ENCODE data around the gene RC3H2.
"Not testable (repeated sequence)": the region's sequence is repeated elsewhere in the genome, so short reads cannot be mapped to it uniquely, and the experiment has no call there.

The RC3H2 gene

DNA sequence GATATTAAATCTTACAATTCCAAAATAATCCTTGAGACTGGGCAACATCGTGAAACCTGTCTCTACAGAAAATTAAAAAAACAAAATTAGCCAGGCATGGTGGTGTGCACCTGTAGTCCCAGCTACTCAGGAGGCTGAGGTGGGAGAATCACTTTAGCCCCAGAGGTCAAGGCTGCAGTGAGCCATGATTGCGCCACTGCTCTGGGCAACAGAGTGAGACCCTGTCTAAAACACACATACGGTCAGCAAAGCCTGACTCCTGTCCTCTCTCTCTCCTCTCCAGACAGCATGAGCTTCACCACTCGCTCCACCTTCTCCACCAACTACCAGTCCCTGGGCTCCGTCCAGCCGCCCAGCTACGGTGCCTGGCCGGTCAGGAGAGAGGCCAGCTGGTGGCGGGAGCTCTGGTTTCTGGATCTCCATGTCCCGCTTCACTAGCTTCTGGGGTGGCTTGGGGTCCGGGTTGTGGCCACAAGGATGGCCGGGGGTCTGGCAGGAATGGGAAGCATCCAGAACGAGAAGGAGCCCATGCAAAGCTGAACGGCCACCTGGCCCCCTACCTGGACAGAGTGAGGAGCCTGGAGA lies 67.8 kb downstream of the RC3H2 start:
- DNase-seq: no peak

DNA sequence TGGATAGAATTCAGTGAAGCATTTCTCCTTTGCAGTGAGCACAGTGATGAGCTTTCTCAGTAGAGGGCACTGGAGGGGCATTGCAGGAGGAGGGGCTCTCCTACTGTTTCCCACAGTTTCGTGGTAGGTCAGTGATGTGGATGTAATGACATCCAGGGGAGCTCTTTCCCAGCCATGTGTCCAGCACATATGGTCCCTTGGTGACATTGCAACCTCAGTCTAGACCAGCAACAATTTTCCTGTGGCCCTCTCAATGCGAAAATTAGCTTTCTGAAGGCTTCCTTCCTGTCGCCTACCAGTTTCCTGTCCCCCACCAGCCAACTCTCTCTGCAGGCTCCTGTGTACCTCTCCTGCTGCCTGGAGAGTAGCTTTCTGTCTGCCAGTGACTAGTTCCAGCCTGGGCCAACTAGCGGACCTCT lies 69.8 kb downstream of the RC3H2 start:
- DNase-seq: peak; percentile 14

DNA sequence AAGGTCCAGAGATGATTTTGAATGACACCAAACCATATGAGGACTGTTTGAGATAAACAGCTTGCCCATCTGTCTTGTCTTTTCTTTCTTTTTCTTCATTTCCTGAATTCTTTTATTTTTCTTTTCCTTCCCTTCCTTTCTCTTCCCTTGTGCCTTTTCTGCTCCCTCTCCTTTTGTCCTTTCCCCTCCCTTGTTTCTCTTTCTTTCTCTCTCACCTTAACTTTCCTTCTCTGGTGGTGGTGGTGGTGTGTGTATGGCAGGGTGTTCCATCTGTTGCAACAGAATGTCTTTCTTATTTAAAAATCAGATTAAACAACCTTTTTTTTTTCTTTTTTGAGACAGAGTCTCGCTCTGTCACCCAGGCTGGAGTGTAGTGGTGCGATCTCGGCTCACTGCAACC lies 73.0 kb downstream of the RC3H2 start:
- no peak for DNase-seq

DNA sequence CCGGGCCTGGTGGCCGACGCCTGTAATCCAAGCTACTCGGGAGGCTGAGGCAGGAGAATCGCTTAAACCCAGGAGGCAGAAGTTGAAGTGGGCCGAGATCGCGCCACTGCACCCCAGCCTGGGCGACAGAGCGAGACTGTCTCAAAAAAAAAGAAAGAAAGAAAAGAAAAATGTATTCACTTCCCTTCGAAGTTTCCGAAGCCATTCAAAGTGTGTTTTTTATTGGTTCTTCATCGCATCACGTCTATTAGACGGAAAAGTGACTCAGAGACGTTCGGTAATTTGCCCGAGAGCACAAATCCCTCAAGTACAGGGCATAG lies 76.2 kb downstream of the RC3H2 start:
- DNase-seq: not testable (repeated sequence)

DNA sequence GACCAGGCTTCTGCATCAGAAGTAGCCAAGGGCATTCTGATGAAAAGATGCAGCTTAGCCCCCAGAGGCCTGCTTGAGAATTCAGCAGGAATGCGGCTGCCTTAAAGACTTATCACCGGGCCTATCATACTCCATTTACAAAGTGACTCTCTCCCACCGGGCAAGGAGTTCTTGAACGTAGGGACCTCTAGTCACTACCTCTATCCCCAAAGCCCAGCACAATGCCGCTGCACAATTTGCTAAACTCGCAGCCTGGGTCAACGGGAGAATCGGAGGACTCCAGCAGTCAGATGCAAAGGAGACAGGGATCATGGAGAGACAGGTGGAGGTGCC lies 77.4 kb downstream of the RC3H2 start:
- DNase-seq: peak; percentile 60

DNA sequence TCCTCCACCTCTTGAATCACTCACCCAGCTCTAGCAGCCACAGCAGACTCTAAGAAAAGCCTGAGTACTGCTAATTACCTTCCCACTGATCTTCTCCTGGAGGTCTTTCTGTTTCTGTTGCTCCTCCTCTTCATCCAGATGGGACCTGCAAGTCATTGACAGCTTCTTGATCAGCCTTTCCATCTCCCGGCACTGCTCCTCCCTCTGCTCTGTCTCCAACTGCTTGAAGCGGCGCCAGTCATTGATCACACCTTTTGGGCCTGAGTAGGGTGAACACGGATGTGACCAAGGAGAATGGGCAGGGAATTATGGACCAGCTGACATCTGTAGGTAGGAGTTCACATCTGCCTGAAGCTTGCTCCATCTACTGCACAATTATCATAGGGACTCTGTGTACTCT lies 82.2 kb downstream of the RC3H2 start:
- no peak for DNase-seq

DNA sequence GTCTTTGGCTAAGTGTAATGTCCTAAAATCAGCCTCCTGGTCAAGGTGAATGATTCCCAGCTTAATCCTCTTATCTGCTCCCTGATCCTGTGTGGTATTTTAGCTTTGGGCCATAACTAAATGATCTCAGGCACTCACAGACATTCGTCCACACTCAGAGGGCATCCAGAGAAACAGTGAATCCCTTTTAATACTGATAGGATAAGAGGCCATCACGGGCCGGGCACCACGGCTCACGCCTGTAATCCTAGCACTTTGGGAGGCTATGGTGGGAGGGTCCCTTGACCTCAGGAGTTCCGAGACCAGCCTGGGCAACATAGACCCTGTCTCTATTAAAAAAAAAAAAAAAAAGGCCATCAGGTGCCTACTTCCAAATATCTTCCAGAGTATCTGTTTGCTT lies 83.1 kb downstream of the RC3H2 start:
- DNase-seq: no peak

DNA sequence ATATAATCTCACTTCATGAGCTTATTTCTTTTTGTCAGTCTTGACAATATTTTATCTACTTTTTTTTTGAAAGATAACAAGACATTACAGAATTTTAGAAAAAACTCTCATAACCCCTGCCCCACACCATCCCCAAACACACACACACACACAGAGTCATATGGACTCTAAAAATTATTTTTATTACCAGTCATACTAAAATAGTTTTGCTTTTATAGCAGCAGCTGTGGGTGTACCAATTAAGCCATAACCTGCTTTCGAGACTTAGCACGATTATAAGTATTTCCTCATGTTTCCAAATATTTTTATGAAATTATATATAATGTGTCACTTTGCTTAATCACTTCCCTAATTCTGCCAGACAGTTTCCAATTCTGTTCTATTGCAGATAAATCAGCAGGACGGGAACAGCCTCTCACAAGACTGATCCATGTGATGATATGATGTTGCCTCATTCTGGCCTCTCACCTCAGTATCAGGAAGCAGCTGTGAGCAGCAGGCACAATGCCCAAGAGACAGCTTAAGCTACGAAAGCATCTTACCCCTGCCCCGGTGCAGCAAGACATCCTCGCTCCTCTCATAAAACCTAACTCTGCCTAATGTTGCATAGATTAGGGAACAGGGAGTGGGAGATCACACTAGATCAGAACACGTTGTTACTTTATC lies 83.7 kb downstream of the RC3H2 start:
- peak; percentile 92 for DNase-seq

DNA sequence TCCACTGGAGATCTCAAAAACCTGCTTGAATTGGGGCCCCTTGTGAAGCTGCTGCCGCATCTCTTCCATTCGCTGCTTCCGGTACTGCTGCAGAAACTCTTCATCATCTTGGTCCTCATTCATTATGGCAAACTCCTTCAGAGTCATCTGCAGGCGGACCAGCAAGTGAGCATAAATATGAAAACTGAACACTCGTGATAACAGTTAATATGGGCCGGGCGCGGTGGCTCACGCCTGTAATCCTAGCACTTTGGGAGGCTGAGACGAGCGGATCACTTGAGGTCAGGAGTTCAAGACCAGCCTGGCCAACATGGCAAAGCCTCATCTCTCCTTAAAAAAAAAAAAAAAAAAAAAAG lies 84.7 kb downstream of the RC3H2 start:
- DNase-seq: no peak

DNA sequence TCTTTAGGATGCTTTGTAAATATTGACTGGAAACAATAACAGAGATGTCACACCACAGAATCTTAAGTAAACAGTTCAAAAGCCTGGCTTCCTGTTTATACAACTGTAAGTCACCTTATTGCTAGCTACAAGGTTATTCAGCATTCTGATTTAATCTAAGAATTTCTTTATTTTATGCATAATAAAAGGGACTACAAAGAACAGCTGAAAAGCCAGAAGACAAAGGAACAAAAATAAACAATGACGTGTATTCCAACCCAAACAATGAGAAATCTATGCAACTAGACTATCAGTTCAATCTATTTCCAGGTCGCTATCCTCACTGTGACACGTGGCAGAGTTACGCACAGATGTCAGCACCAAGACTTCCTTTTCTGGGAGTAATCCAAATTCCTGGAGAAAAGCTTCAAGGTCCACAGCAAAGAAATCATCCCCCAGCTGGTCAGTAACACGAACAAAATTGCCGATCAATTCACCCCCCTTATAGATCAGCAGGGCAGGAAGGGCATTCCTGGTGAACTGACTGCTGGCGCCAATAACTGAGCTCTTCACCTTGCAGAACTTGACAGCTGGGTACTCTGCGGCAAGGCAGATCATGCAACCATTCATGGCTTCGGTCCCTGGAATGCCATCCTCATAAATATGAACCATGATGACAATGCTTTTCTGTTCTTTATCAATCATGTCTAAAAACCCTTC lies 85.2 kb downstream of the RC3H2 start:
- no peak for DNase-seq

DNA sequence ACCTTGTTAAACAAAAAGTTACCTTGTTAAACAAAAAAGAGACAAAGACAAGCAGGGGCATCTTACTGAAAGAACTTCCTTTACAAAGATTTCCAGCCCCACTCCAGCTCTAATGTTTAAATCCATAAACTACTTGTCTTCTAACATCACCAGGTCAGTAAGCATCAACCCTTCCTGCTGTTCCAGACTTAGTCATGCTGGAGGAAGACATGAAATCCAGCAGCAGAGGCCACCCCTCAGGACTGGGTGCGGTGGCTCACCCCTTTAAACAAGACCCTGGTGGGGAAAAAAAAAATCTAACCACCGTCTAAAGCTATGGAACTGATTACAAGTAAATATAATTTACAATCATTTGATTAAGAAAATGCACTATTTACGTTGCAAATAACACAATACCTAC lies 85.8 kb downstream of the RC3H2 start:
- no peak for DNase-seq

DNA sequence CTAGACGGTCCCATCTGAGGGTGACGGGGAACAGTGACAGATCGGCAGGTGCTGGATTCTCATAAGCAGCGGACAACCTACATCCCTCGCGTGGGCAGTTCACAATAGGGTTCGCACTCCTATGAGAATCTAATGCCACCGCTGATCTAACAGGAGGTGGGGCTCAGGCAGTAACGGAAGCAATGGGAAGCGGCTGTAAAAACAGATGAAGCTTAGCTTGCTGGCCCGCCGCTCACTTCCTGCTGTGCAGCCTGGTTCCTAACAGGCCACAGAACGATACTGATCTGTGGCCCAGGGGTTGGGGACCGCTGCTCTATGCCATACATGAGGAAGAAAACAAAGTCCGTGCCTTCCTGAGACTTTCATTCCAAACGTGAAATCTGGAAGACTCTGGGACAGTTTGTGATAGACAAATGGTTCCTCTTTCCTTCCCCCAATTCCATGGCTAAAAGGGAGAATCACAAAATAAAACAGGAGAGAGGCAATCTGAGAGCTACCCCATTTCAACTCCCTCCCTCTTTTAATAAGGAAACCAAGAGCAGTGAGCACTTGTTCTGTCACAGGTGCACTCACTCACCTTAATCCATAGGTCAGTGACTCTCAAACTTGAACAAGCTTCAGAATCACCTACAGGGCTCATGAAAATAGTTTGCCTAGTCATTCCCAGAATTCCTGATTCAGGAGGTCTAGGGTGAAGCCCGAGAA lies 88.8 kb downstream of the RC3H2 start:
- DNase-seq: no peak

DNA sequence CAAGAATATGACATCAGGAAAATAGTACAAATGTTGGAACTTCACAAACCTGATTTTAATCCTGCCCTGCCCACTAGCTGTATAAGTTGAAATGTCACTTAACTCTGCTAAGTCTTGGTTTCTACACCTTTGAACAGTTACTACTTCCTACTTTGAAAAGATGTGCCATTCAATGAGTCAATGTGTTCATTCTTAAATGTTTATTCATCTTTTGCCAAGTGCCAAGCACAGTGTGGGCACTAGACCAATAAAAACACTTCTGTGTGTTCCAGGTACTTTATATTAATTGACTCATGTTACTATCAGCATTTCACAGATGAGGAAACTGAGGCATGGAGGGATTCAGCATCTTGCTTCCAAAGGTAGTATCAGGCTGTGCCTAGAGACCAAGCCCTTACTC lies 89.6 kb downstream of the RC3H2 start:
- no peak for DNase-seq

DNA sequence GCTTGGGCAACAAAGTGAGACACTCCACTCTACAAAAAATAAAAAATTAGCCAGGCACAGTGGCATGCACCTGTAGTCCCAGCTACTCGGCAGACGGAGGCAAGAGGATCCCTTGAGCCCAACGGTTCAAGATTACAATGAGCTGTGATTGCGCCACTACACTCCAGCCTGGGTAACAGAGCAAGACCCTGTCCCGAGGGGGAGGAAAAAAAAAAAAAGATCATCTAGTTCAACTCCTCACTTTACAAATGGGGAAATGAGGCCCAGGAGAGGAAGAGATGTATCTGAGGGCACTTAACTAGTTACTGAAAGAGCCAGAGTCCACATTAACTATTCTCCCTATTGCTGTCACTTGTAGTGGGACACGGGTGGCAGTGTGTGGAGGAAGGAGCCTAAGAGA lies 90.6 kb downstream of the RC3H2 start:
- no peak for DNase-seq

DNA sequence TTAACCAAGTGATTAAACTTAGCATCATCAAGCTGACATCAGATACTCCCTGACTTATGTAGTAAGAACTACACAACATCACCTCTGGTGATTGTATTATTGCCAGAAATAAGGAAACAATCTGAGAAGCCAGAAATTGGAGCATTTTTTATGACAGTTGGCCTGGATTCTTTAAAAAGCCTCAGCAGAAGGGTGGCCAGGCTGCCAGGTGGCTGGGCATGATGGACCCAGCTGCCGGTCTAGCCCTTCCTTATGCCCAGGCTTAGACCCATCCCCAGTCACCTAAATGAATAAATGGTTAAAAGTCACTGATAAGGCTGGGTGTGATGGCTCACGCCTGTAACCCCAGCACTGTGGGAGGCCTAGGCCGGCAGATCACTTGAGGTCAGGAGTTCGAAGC lies 92.4 kb downstream of the RC3H2 start:
- DNase-seq: no peak

DNA sequence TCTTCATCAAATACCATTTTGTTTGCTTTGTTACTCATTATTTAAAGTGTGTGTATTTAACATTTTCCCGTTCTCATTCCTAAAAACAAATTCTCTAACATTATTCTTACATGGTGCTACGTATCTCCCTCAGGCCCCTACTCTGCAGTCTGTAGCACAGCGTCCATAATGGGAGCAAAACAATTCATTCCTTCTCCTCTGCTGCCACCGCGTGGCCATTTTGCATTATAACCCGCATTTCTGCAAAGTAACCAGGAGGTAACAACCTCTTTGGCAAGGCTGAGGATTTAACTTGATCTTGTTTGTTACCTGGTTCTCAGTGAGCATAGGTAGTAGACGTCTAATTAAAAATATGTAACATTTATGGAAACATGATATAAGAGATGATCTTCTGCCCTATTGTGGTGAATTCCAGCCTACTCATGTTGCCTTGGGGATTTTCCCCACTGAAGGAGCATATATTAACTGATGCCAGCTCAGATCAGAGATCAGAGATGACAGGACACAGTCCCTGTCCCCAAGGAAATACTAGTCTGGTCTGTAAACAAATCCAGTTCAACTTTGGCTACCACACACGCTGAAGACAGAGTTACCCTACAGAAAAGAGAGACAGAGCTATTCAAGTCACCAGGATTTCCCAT lies 94.7 kb downstream of the RC3H2 start:
- DNase-seq: peak; percentile 90

DNA sequence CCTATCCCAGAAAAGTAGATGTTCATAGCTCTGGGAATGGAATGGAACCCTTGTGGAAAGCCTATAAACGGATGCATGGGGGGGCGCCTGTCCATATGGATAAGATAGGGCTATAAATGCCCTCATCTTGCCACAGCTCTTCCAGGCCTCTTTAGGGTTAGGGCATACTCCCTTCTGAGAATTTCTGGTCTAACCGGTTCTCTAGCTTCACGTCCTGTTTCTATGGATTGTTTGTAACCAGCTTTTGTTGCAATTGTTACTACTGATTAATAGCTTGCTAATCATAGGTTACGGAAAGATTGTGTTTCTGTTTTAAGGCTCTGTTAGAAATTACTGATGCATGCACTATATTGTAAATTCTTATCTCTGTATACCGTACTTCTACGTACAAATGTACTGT lies 95.9 kb downstream of the RC3H2 start:
- DNase-seq: not testable (repeated sequence)

DNA sequence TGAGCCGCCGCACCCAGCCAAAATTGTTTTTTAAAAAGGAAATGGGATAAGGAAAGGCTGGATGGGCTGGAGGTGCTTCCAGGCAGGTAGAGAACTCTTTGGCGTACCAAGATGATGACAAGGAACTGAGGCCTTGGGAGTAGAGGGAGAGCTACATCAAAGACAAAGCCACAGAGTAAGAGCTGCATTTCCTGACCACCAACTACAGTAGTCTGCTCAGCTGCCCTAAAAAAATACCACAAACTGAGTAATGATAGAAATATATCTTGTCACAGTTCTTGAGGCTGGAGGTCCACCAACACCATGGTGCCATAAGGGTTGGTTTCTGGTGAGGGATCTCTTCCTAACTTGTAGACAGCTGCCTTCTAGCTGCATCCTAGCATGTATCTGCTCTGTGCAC lies 97.0 kb downstream of the RC3H2 start:
- no peak for DNase-seq

DNA sequence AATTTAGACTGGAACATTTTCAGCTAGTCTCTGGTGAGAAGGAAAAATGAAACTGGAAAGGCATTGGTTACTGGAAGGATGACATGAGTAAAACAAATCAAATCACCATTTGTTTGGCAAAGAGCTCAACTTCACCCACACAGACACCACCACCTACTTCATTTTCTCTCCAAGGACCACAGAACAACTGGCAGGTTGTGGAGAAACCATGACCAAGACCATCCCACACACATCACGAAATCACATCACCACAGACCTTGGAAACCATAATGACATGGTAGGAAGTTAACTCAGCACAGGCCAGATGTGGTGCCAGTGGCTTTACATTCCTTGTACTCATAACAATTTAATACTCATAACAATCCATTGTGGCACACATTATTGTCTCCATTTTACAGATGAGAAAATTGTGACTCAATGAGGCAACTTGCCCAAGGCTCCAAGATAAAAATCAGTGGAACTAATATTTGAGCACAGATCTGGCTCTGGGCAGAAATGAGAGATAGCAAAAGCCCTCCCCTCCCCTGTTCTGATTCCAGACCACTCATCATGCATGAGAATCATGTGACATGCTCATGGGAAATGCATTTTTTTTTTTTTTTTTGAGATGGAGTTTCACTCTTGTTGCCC lies 97.8 kb downstream of the RC3H2 start:
- no peak for DNase-seq

DNA sequence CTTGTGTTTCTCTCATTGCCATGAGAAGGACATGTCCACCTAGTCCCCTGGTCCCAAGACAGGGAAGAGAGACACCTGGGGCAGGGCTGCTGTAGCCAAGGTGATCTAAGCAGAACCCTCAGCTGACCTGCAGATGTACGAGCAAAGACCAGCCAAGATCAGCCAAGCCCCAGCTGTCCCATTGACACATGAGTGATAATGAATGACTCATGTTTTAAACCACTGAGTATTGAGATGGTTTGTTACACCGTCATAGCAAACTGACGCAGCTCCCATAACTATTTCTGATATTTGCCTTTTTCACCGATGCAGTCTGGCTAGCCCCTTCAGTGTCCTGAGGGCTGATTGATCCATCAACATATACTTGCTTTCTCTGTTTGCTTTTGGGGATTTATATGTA lies 98.5 kb downstream of the RC3H2 start:
- no peak for DNase-seq

DNA sequence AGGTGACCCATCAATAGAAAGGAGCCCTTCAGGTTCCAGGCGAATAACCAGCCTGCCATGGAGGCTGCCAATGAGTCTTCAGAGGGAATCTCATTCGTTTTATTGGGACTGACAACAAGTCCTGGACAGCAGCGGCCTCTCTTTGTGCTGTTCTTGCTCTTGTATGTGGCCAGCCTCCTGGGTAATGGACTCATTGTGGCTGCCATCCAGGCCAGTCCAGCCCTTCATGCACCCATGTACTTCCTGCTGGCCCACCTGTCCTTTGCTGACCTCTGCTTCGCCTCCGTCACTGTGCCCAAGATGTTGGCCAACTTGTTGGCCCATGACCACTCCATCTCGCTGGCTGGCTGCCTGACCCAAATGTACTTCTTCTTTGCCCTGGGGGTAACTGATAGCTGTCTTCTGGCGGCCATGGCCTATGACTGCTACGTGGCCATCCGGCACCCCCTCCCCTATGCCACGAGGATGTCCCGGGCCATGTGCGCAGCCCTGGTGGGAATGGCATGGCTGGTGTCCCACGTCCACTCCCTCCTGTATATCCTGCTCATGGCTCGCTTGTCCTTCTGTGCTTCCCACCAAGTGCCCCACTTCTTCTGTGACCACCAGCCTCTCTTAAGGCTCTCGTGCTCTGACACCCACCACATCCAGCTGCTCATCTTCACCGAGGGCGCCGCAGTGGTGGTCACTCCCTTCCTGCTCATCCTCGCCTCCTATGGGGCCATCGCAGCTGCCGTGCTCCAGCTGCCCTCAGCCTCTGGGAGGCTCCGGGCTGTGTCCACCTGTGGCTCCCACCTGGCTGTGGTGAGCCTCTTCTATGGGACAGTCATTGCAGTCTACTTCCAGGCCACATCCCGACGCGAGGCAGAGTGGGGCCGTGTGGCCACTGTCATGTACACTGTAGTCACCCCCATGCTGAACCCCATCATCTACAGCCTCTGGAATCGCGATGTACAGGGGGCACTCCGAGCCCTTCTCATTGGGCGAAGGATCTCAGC lies 104.8 kb downstream of the RC3H2 start, which contains the start of gene OR1K1:
Gene OR1K1, plus strand, starts transcription at position 58 of the 995 bp plus-strand sequence. Its CDS starts 0 bp downstream, at position 58.
- no peak for DNase-seq

Measured in OCI-M1 (cell line).